Endothelial cell of umbilical vein (primary cell): ENCODE measurements around the gene ITGA8. TPM values are rescaled to one million over a fixed set of nuclear protein-coding genes. Genes with fewer than 3 reads are reported as not detected.

Source experiments
- BruUV-seq: library from RNA; stranded (reverse); fragments of 400-500 nt; replicated peaks from 2 replicates; lab custom pipeline; 2021; lab: Mats Ljungman, UMichigan
- CTCF ChIA-PET: fragments of 300-600, 350-600 bp; sonication (Branson Sonifier 250); formaldehyde crosslinking; loops from one replicate; lab custom pipeline; 2021; ENCODE audit warnings: antibody characterized with exemption, inconsistent platforms; lab: Charles Lee
- POLR2A ChIA-PET: fragments of 300-600, 350-600 bp; sonication (Branson Sonifier 250); formaldehyde crosslinking; loops from one replicate; lab custom pipeline; 2021; ENCODE audit warnings: antibody characterized with exemption, inconsistent platforms; lab: Charles Lee
- DNase-seq: peaks from one replicate; pipeline ENCODE4 v3.0.0-alpha.2; 2011; ENCODE audit warnings: low read depth, low spot score
- FAIRE-seq: peaks from 2 replicates; lab custom pipeline; 2011; peaks lifted over from hg19 to GRCh38; lab: Jason Lieb, UNC
- H2AFZ ChIP-seq: 2 replicates; pipeline ENCODE4 v1.6.0; 2012; ENCODE audit warnings: low read depth, low read length, control low read depth, inconsistent platforms
- H3K27ac ChIP-seq: 2 replicates; pipeline ENCODE4 v1.5.1; 2011; ENCODE audit warnings: low read depth, mild to moderate bottlenecking, control low read depth, low read length, moderate library complexity; ENCODE audit not compliant: insufficient read depth
- H3K27me3 ChIP-seq, 2 experiments: 2 replicates each; pipeline versions ENCODE4 v1.6.0 to v1.6.1; 2011; ENCODE audit warnings: low read length in 2 of 2, mixed read lengths in 1 of 2; ENCODE audit not compliant: control insufficient read depth in 2 of 2, insufficient read depth in 2 of 2
- H3K36me3 ChIP-seq, 2 experiments: 2 replicates in 1 of 2; 3 replicates in 1 of 2; pipeline ENCODE4 v1.5.1; 2011; ENCODE audit warnings: low read length in 2 of 2, mild to moderate bottlenecking in 1 of 2, moderate library complexity in 1 of 2; ENCODE audit not compliant: control insufficient read depth in 2 of 2, insufficient read depth in 2 of 2; ENCODE audit errors: extremely low read depth in 1 of 2
- H3K4me1 ChIP-seq: 3 replicates; pipeline ENCODE4 v1.5.1; 2011; ENCODE audit warnings: mild to moderate bottlenecking, low read length; ENCODE audit not compliant: control insufficient read depth, insufficient read depth; ENCODE audit errors: extremely low read depth
- H3K4me2 ChIP-seq: 2 replicates; pipeline ENCODE4 v1.6.1; 2011; ENCODE audit warnings: low read length, control low read depth, mixed read lengths; ENCODE audit not compliant: insufficient read depth
- H3K4me3 ChIP-seq, 3 experiments: fragments of 200-600 bp in 1 of 3; sonication (generic), shearing (Covaris generic) in 1 of 3; replicated peaks in 1 of 3; 2 replicates each; pipeline ENCODE4 v1.5.1; 2011 to 2016; ENCODE audit warnings: control low read depth in 3 of 3, low read length in 3 of 3, mild to moderate bottlenecking in 2 of 3, inconsistent platforms in 1 of 3, low read depth in 1 of 3, moderate library complexity in 1 of 3; ENCODE audit not compliant: insufficient read depth in 1 of 3
- H3K79me2 ChIP-seq: 2 replicates; pipeline ENCODE4 v1.6.0; 2012; ENCODE audit warnings: low read length, inconsistent platforms; ENCODE audit not compliant: control insufficient read depth, insufficient read depth
- H3K9ac ChIP-seq: replicated peaks from 2 replicates; pipeline ENCODE3; 2011; ENCODE audit warnings: low read length, control low read depth; ENCODE audit not compliant: insufficient read depth; ENCODE audit errors: extremely low read depth
- H3K9me1 ChIP-seq: replicated peaks from 3 replicates; pipeline ENCODE4 v1.6.0; 2011; ENCODE audit warnings: mild to moderate bottlenecking, low read length; ENCODE audit not compliant: control insufficient read depth, insufficient read depth; ENCODE audit errors: extremely low read depth
- H3K9me3 ChIP-seq: replicated peaks from 2 replicates; pipeline ENCODE4 v1.5.1; 2012; ENCODE audit warnings: low read length, inconsistent platforms; ENCODE audit not compliant: control insufficient read depth, insufficient read depth
- H4K20me1 ChIP-seq: replicated peaks from 2 replicates; pipeline ENCODE3; 2011; ENCODE audit warnings: mild to moderate bottlenecking, low read length; ENCODE audit not compliant: control insufficient read depth, insufficient read depth; ENCODE audit errors: extremely low read depth
- EZH2 ChIP-seq: IDR thresholded peaks from 2 replicates; pipeline ENCODE4 v1.6.1; 2012; ENCODE audit warnings: borderline replicate concordance, low read depth, mild to moderate bottlenecking, moderate library complexity, low read length, inconsistent platforms; ENCODE audit not compliant: severe bottlenecking
- FOS ChIP-seq: IDR thresholded peaks from 2 replicates; pipeline ENCODE4 v1.6.1; 2011; ENCODE audit warnings: mild to moderate bottlenecking, low read length, moderate library complexity, borderline replicate concordance; ENCODE audit not compliant: insufficient read depth
- GATA2 ChIP-seq: IDR thresholded peaks from 2 replicates; pipeline ENCODE4 v1.7.0; 2011; ENCODE audit warnings: low read depth, mild to moderate bottlenecking, moderate library complexity, mixed read lengths, low read length; ENCODE audit not compliant: insufficient read length, insufficient read depth
- JUN ChIP-seq: IDR thresholded peaks from 2 replicates; pipeline ENCODE4 v1.6.1; 2011; ENCODE audit warnings: borderline replicate concordance, low read depth; ENCODE audit not compliant: insufficient read length, insufficient read depth
- MYC ChIP-seq: IDR thresholded peaks from one replicate; pipeline ENCODE4 v1.6.1; 2011; ENCODE audit warnings: mild to moderate bottlenecking, low read depth, low read length
- POLR2A ChIP-seq: IDR thresholded peaks from 2 replicates; pipeline ENCODE4 v1.6.1; 2012; ENCODE audit warnings: low read depth, mild to moderate bottlenecking, control low read depth, low read length
- POLR2AphosphoS5 ChIP-seq: IDR thresholded peaks from 2 replicates; pipeline ENCODE4 v1.6.1; 2012; ENCODE audit warnings: low read depth, mild to moderate bottlenecking, control low read depth, low read length, moderate library complexity; ENCODE audit not compliant: insufficient read depth
- dilution Hi-C: fragments of 300-500 bp; cut with MboI; formaldehyde crosslinking; loops from one replicate; pipeline ENCODE4 v1.15.0; 2019; ENCODE audit warnings: low sequenced_read_pairs; ENCODE audit not compliant: extremely low pct_ligation_motif_present
- intact Hi-C: fragments of 100-400 bp; cut with micrococcal nuclease; formaldehyde crosslinking; loops from one replicate; pipeline ENCODE4 v1.10.0; 2022
- polyA plus RNA-seq, 4 experiments: library from polyadenylated mRNA; depleted of rRNA in 3 of 4; stranded (reverse) in 3 of 4; unstranded in 1 of 4; fragments of >200 nt; gene quantifications; 2 replicates each; pipeline versions ENCODE4 v1.2.1 to v1.2.3, GENCODE V29; 2011 to 2012; ENCODE audit warnings: missing spikeins in 1 of 4
- total RNA-seq: library from RNA; stranded (reverse); gene quantifications from 2 replicates; pipeline ENCODE4 v1.2.3, GENCODE V29; 2021
- TF ChIP-seq, protein P1 (sequence below), 2 donors: IDR thresholded peaks; 1 replicate in 1 of 2; 2 replicates in 1 of 2; pipeline ENCODE4 v1.5.1; 2011; ENCODE audit warnings: low read length in 2 of 2, mild to moderate bottlenecking in 2 of 2, moderate library complexity in 2 of 2, control low read depth in 1 of 2, inconsistent platforms in 1 of 2, low read depth in 1 of 2; ENCODE audit not compliant: insufficient read depth in 1 of 2; ENCODE audit errors: extremely low read depth in 1 of 2
- TF ChIP-seq, protein P2 (sequence below): IDR thresholded peaks from 2 replicates; pipeline ENCODE4 v1.6.1; 2011; ENCODE audit not compliant: insufficient read depth, insufficient read length

ITGA8 gene
- total and polyA plus RNA-seq, 2 donors (not counting 3 experiments of a cell fraction or from before 2014, with no cell fraction given), result 0.04 to 0.40 TPM

DNA sequence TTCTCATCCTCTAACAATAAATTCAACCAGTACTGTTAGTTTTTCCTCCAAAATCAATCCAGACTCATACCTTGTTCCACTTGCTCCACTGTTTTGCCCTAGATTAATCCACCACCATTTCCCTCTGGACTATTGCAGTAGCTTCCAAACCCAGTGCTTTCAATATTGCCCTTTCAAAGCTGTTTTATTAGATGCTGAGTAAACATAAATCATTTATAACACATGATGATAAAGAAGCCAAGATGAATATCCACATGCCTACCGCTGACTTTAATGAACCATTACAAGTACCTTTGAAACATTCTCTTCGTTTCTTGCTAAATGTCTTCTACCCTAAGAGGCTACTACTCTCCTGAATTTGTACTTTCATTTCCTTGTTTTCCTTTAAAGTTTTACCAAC is 174.5 kb downstream of the ITGA8 start:
- H3K27me3 ChIP-seq, result peaks cover 4 to 7% of the 10 kb centered on the region in 2 experiments
- no peak overlapping the region for H3K4me2 ChIP-seq
- H3K79me2 ChIP-seq, result no peaks in the 10 kb centered on the region
- H3K4me1 ChIP-seq, result no peaks in the 10 kb centered on the region
- ChIA-PET POLR2A (no interaction called here), CTCF (no interaction called here)
- H2AFZ ChIP-seq, result no peak overlapping the region
- DNase-seq (no peak), FAIRE-seq (no peak)
- TF ChIP-seq, protein P1, sequence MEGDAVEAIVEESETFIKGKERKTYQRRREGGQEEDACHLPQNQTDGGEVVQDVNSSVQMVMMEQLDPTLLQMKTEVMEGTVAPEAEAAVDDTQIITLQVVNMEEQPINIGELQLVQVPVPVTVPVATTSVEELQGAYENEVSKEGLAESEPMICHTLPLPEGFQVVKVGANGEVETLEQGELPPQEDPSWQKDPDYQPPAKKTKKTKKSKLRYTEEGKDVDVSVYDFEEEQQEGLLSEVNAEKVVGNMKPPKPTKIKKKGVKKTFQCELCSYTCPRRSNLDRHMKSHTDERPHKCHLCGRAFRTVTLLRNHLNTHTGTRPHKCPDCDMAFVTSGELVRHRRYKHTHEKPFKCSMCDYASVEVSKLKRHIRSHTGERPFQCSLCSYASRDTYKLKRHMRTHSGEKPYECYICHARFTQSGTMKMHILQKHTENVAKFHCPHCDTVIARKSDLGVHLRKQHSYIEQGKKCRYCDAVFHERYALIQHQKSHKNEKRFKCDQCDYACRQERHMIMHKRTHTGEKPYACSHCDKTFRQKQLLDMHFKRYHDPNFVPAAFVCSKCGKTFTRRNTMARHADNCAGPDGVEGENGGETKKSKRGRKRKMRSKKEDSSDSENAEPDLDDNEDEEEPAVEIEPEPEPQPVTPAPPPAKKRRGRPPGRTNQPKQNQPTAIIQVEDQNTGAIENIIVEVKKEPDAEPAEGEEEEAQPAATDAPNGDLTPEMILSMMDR (IDR thresholded peaks at IDR 0.05; ENCODE audit: extremely low read depth in 1 of 2, insufficient read depth in 1 of 2, low read depth in 1 of 2, low read length in 2 of 2), result no peak
- no peak for TF ChIP-seq POLR2A
- no peak for TF ChIP-seq GATA2
- no peak for TF ChIP-seq EZH2
- TF ChIP-seq POLR2AphosphoS5, result no peak
- TF ChIP-seq, protein P2, sequence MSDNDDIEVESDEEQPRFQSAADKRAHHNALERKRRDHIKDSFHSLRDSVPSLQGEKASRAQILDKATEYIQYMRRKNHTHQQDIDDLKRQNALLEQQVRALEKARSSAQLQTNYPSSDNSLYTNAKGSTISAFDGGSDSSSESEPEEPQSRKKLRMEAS, result no peak
- no peak for TF ChIP-seq MYC
- no peak for TF ChIP-seq FOS
- no peak for TF ChIP-seq JUN
- intact Hi-C loops (no loop called here), dilution Hi-C loops (no loop called here)
- no peaks in the 10 kb centered on the region for H4K20me1 ChIP-seq
- no peak overlapping the region for H3K27ac ChIP-seq
- no peak overlapping the region for H3K9ac ChIP-seq
- no peaks in the 10 kb centered on the region for H3K36me3 ChIP-seq
- H3K9me3 ChIP-seq, result no peaks in the 10 kb centered on the region
- H3K4me3 ChIP-seq, result no peak overlapping the region
- no peaks in the 10 kb centered on the region for H3K9me1 ChIP-seq
- BruUV-seq, result no TSS peak
